Mucosa of rectum (tissue), 2 donors: ENCODE data around the gene IL1RN.

Source experiments
- H3K27ac ChIP-seq, 2 donors: one replicate each; pipeline ENCODE4 v1.7.0; 2013; ENCODE audit warnings: inconsistent platforms in 2 of 2, low read depth in 2 of 2, low read length in 2 of 2
- H3K27me3 ChIP-seq, 2 donors: one replicate each; pipeline ENCODE4 v1.7.0; 2013; ENCODE audit warnings: low read length in 2 of 2; ENCODE audit not compliant: control insufficient read depth in 2 of 2, insufficient read depth in 2 of 2
- H3K36me3 ChIP-seq, 2 donors: one replicate each; pipeline ENCODE4 v1.7.0; 2013; ENCODE audit warnings: low read length in 2 of 2; ENCODE audit not compliant: control insufficient read depth in 2 of 2, insufficient read depth in 2 of 2
- H3K4me1 ChIP-seq, 2 donors: one replicate each; pipeline ENCODE4 v1.7.0; 2013; ENCODE audit warnings: low read length in 2 of 2, mild to moderate bottlenecking in 1 of 2; ENCODE audit not compliant: control insufficient read depth in 2 of 2, insufficient read depth in 2 of 2
- H3K4me3 ChIP-seq, 2 donors: one replicate each; pipeline ENCODE4 v1.7.0; 2013; ENCODE audit warnings: low read length in 2 of 2
- H3K9ac ChIP-seq, 2 donors: one replicate each; pipeline ENCODE4 v1.7.0; 2013; ENCODE audit warnings: low read length in 2 of 2, low read depth in 1 of 2, mild to moderate bottlenecking in 1 of 2
- H3K9me3 ChIP-seq, 2 donors: one replicate each; pipeline ENCODE4 v1.7.0; 2013; ENCODE audit warnings: low read length in 2 of 2; ENCODE audit not compliant: control insufficient read depth in 2 of 2
- donor health status: healthy.
- donor health status: Normal muscosa, but diverticular disease.

Gene IL1RN

DNA sequence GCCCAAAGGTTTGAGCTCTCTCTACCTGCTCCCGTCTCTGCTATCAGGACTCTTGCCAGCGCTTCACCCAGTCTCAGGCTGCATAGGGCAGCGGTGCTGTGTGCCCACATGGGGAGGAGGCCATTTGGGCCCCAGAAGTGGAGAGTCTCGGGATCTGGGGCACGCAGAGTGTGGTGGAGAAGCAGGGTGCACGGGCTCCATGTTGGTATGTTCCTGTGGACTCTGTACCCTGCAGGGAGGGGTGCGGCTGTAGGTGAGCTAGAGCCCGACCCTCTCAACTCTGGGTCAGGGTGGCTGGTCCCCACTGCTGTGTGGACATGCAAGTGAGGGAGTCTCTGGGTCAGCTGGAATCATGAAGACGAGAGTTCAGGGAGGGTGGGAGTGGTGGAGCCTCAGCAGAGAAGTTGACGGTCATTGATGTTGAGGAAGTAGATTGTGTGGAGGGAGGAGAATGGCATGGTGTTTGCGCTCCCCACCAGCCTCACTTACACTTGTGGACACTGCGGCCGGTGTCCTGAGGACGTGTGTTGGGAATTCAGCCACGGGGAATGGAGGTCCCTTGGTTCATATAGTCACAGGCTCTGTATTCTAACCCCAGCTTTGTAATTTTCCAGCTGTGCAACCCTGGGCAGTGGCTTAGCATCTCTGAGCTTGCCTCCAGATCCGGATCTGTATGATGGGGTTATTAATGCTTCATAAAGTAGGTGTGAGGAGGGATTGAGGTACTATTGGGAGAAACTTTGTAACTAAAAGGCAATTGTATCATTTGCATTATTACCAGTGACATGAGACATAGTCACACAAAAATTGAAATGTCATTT lies 45.5 kb downstream of the IL1RN start:
- Histone ChIP-seq H3K4me3 (peak overlapping the region in 1 of 2 donors; percentile 4), H3K27me3 (no peaks in the 10 kb centered on the region), H3K4me1 (peaks cover 8 to 15% of the 10 kb centered on the region in 2 donors), H3K27ac (peak overlapping the region in 1 of 2 donors; percentile 84), H3K36me3 (peaks cover 0 to 2% of the 10 kb centered on the region in 2 donors), H3K9ac (no peak overlapping the region), H3K9me3 (no peaks in the 10 kb centered on the region)

DNA sequence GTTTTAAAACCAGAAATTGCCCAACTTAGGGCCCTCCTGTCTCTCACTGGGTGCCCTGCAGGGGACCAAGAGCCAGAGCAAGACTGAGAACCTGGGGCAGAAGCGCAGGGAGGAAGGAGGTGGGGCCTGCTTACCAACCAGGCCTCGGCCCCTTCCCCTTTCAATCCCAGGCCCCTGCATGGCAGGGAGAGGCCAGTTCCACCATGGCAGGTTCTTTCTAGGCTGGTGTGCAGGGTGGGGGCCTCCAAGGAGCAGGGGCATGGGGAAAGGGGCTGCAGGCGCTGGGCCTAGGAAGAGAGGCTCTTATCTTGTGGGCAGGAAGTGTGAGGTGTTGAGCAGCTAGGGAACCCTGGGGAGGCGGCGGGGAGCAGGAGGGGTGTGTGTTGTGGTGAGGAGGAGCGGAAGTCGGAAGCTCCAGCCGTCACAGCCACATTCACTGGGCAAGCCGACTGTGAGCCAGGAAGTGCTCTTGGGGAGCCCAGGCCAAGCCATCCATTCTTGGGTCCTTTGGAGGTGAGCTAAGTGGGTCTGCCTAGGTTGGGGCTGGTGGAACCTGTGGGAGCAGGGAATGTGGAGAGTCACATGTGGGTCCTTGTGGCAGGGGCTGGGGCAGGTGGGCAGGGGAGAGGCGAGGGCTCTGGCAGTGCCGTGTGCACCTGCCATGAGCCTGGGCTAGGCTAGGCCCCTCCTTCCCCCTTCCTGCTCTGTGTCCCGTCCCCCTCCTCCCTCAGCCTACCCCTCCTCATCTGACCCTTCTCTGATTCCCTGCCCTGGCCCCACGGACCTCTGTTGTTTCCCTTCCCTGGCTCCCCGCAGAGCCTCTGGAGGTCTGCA lies 46.4 kb downstream of the IL1RN start, which contains the start of gene PSD4:
Gene PSD4 (plus strand): TSS at position 430 of the 834 bp plus-strand sequence. CDS start 8,486 bp downstream, outside the sequence.
- Histone ChIP-seq H3K9me3 (no peaks in the 10 kb centered on the region), H3K36me3 (peaks cover 0 to 2% of the 10 kb centered on the region in 2 donors), H3K27me3 (no peaks in the 10 kb centered on the region), H3K4me3 (peak within 1 kb of the TSS; percentile 30 to 58), H3K4me1 (peaks cover 5 to 16% of the 10 kb centered on the region in 2 donors), H3K27ac (peak within 1 kb of the TSS in 1 of 2 donors; percentile 84), H3K9ac (peak within 1 kb of the TSS in 1 of 2 donors; percentile 43)

DNA sequence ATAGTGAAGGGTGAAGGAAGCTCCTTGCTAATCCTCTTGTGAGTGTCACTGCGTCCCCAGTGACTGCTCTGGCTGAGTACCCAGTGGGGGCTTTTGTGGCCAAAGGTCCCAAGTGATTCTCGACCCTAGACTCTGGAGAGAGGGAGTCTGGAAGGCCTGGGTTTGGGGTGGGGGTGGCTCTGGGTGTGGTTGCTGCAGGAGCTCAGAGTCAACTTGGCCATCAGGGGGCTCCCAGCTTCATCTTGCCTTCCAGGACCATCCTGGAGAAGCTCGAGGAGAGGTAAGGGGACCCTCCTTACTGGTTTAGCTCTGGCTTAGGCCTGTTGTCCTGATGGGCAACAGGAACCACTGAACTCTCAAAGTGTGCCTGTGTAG lies 47.0 kb downstream of the IL1RN start:
- H3K9me3 ChIP-seq, result no peaks in the 10 kb centered on the region
- no peaks in the 10 kb centered on the region for H3K27me3 ChIP-seq
- H3K9ac ChIP-seq, result peak overlapping the region in 1 of 2 donors; percentile 43
- H3K36me3 ChIP-seq, result peaks cover 0 to 2% of the 10 kb centered on the region in 2 donors
- peak overlapping the region; percentile 30 to 58 for H3K4me3 ChIP-seq
- H3K4me1 ChIP-seq, result peaks cover 4 to 16% of the 10 kb centered on the region in 2 donors
- peak overlapping the region in 1 of 2 donors; percentile 84 for H3K27ac ChIP-seq

DNA sequence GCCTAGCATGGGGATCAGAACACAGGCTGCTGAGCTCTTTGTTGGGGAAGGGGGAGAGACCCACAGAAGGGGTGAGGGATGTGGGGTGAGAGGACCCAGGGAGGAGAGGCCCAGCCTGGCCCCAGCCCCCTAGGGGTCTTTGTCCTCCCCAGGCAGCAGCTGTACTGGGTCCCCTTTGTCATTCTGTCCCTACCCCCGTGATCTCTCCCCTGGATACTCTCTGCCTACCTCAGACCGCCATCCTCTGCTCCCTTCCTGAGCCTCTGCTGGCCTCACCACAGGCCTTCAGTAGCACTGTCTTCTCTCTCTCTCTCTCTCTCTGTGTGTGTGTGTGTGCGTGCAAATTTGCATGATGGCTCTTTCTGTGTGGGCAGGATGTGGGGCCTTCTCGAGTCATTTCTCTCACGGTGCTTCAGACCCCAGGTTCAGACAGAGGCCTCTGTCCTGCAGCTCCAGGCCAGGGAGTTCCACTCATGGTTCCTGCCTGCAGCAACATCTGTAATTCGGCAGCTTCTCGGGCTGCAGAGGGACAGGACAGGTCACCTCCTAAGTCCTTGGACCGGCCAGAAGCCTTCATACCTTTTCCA lies 47.7 kb downstream of the IL1RN start:
- Histone ChIP-seq H3K9me3 (no peaks in the 10 kb centered on the region), H3K4me1 (peaks cover 6 to 16% of the 10 kb centered on the region in 2 donors), H3K36me3 (peaks cover 0 to 2% of the 10 kb centered on the region in 2 donors), H3K27me3 (no peaks in the 10 kb centered on the region), H3K4me3 (peak overlapping the region; percentile 33 to 58), H3K9ac (peak overlapping the region; percentile 5 to 60), H3K27ac (peak overlapping the region in 1 of 2 donors; percentile 84)

DNA sequence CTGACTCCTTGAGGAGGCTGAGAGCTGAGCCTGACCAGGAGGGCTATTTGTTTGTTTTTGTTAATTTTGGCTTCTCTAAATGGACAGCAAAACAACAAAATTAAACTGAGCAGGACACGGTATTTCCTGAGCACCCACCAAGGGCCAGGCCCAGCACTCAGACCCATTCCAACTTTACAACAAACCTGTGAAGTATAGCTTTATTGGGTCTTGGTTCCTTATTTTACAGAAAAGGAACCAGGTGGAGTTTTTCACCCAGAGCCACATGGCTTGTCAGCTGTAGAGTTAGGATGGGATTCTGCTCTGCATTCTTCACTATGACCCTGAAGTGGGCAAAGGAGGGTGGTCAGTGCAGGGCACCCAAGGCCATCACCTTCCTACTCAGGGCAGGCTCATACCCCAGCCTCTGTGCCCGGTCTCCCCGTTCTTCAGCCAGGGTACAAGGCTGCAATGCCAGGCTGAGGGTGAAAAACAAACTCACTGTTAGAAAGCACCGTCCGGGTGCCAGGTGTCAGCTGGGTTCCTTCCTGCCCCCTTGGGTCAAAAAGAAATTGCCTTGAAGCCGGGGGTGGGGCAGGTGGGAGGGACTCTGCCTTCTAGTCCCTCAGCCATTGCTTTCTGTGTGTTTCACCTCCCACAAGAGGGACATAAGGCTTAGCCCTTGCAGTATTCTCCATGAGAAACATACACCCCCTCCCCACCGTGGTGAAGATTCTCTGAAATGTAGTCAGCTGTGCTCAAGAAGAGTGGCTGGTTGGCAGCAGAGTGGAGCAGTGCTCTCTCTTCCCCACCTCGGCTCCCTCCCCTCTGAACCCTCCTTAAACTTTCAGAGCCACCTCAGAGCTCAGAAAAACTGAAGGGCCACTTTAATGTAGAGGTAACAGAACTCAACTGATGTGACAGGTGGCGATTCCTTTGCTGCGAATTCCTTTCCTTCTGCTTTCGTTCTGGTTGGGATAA lies 48.6 kb downstream of the IL1RN start:
- peaks cover 14 to 16% of the 10 kb centered on the region in 2 donors for H3K4me1 ChIP-seq
- no peaks in the 10 kb centered on the region for H3K27me3 ChIP-seq
- peak overlapping the region in 1 of 2 donors; percentile 58 for H3K4me3 ChIP-seq
- peaks cover 0 to 2% of the 10 kb centered on the region in 2 donors for H3K36me3 ChIP-seq
- peak overlapping the region in 1 of 2 donors; percentile 84 for H3K27ac ChIP-seq
- peak overlapping the region in 1 of 2 donors; percentile 60 for H3K9ac ChIP-seq
- no peaks in the 10 kb centered on the region for H3K9me3 ChIP-seq

DNA sequence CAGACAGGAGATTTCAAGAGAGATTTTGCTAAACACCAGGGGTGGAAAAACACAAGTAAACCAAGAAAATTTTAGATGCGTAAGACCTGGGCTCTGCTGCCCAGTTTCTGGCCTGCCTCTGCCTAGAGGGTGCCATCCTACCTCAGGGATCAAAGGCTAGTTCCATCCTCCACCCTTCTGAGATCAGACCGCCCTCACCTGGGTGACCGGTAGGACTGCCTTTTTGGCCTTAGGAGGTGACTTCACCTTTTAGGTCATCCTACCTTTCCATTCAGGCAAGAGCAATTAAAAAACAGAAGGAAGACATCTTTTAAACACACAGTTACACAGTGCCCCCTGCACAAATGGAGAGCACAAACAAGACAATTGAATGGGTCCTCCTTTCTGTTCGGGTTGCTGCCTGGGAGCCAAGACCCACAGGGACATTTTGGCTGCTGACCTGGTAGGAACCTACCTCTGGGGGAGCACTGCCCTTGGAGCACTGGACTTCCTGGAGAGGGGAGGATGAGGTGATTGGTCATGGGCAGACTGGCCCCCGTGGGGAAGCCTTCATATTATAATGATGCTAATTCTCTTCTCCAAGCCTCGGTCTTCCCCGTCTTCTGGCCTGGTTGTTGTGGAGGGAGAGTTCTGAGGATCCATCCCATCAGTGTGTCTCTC lies 49.4 kb downstream of the IL1RN start:
- no peaks in the 10 kb centered on the region for H3K27me3 ChIP-seq
- peaks cover 19 to 22% of the 10 kb centered on the region in 2 donors for H3K4me1 ChIP-seq
- peaks cover 0 to 2% of the 10 kb centered on the region in 2 donors for H3K36me3 ChIP-seq
- no peaks in the 10 kb centered on the region for H3K9me3 ChIP-seq
- no peak overlapping the region for H3K27ac ChIP-seq
- H3K9ac ChIP-seq, result no peak overlapping the region
- H3K4me3 ChIP-seq, result peak overlapping the region in 1 of 2 donors; percentile 58

DNA sequence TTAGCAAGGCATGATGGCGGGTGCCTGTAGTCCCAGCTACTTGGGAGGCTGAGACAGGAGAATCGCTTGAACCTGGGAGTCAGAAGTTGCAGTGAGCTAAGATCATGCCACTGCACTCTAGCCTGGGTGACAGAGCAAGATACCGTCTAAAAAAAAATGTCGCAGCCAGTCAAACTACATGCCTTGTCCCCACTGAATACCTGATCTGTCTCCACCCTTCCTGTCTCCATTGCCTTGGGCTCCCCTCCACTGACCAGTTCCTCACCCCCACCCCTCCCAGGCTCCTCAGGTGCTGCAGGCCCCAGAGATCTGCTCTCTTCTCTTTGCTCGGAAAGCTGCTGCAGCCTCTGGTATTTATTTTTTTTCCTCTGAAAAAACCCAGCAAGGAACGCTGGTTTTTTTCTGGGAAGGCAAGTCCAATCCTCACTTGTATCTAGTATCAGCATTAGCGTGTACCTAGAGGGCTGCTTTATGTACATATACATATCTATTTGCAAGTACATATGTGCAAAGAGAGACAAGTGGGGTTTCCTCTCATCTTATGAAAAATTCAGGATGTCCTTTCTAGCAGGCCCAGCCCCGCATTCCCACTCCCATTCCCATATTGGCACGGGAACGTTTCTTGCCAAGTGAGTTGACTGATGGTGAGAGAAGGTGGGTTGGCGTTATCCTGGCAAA lies 50.8 kb downstream of the IL1RN start:
- H3K36me3 ChIP-seq, result peaks cover 5 to 10% of the 10 kb centered on the region in 2 donors
- H3K9me3 ChIP-seq, result no peaks in the 10 kb centered on the region
- no peak overlapping the region for H3K4me3 ChIP-seq
- H3K27ac ChIP-seq, result no peak overlapping the region
- peaks cover 15 to 19% of the 10 kb centered on the region in 2 donors for H3K4me1 ChIP-seq
- H3K9ac ChIP-seq, result no peak overlapping the region
- no peaks in the 10 kb centered on the region for H3K27me3 ChIP-seq

DNA sequence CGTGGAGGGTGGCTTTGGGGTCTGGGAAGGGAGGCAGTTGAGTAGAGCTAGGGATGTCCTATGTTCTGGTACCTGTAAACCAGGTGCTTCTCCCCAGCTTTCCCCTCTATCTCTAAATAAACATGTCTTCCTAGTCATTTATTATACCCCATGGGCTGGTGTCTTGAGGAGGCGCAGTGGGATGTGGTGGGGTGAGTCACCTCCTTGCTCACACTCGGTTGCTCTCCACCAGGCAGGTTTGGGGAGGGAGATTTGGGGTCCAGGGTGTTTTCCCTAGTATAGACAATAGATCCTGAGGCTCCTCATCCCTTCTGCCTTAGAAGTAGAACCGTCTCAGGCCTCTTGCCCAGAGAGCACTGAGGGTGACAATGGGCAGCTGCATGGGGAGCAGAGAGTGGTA lies 51.5 kb downstream of the IL1RN start:
- no peak overlapping the region for H3K4me3 ChIP-seq
- H3K36me3 ChIP-seq, result peaks cover 5 to 17% of the 10 kb centered on the region in 2 donors
- H3K9ac ChIP-seq, result no peak overlapping the region
- no peaks in the 10 kb centered on the region for H3K27me3 ChIP-seq
- H3K4me1 ChIP-seq, result peaks cover 15 to 21% of the 10 kb centered on the region in 2 donors
- no peaks in the 10 kb centered on the region for H3K9me3 ChIP-seq
- no peak overlapping the region for H3K27ac ChIP-seq
